Pancreas (tissue), 10 donors: ENCODE results near the gene SCAF1. TPM values are rescaled to one million over a fixed set of nuclear protein-coding genes. Genes with fewer than 3 reads are reported as not detected.

ENCODE experiments used
- ATAC-seq, 4 donors: fragments of 200-7000 bp; cut with Tn5 transposase; one replicate each; pipeline versions ENCODE4 v1.8.0 to v1.9.1; 2020; ENCODE audit warnings: mild to moderate bottlenecking in 4 of 4, moderate library complexity in 4 of 4
- DNase-seq, 6 donors: peaks; one replicate each; pipeline ENCODE4 v3.0.0-alpha.2; 2020
- FAIRE-seq: peaks from 2 replicates; lab custom pipeline; 2012; peaks lifted over from hg19 to GRCh38; lab: Jason Lieb, UNC
- H3K27ac ChIP-seq, 4 donors: fragments of 200-600 bp; sonication (generic); 1 replicate in 3 of 4; 2 replicates in 1 of 4; pipeline versions ENCODE4 v1.5.0 to v1.8.0; 2020
- H3K27me3 ChIP-seq, 4 donors: fragments of 200-600 bp; one replicate each; pipeline ENCODE4 v1.8.0; 2021
- H3K36me3 ChIP-seq, 3 donors: fragments of 200-600 bp; sonication (generic) in 1 of 3; one replicate each; pipeline versions ENCODE4 v1.5.0 to v1.8.0; 2020 to 2021
- H3K4me1 ChIP-seq, 3 donors: fragments of 200-600 bp; one replicate each; pipeline ENCODE4 v1.8.0; 2021
- H3K4me3 ChIP-seq, 4 donors: fragments of 200-600 bp; sonication (generic) in 2 of 4; one replicate each; pipeline versions ENCODE4 v1.5.0 to v1.8.0; 2020 to 2021
- H3K9me3 ChIP-seq, 4 donors: fragments of 200-600 bp; one replicate each; pipeline ENCODE4 v1.8.0; 2021
- WGBS, 2 donors: extraction: QIAGEN DNeasy Blood & Tissue Kit; methylation state at CpG; one replicate each; pipeline ENCODE4 v1.1.7; 2013; 5-methylcytosine and 5-hydroxymethylcytosine counted together
- intact Hi-C, 3 donors: fragments of 100-400 bp; cut with DNase I; formaldehyde crosslinking; loops; one replicate each; pipeline versions ENCODE4 v1.11.1 to v1.14.2; 2022
- microRNA-seq, 2 donors: library from miRNA; unstranded; fragments of <30 nt; microRNA quantifications; one replicate each; pipeline versions ENCODE4 to v1.1.0, GENCODE V29; 2019 to 2020
- polyA plus RNA-seq, 2 donors: library from polyadenylated mRNA; stranded (reverse); fragments of 200-250 nt; gene quantifications; one replicate each; pipeline ENCODE4 v1.2.3, GENCODE V29; 2013
- total RNA-seq, 6 donors: library from RNA; stranded (reverse); fragmentation: NEBNext Ultra II Directional in 4 of 6; extraction: Animal tissue kit (Norgen Biotek cat#: 25700) in 4 of 6; gene quantifications; one replicate each; pipeline versions ENCODE4 v1.2.1 to v1.2.4, GENCODE V29; 2021 to 2023
- TF ChIP-seq, protein P1 (sequence below), 4 donors: fragments of 200-600 bp; sonication (generic) in 3 of 4; IDR thresholded peaks; one replicate each; pipeline versions ENCODE4 v1.5.0 to v1.8.0; 2021; ENCODE audit warnings: antibody characterized with exemption in 4 of 4
- donor health status: healthy with polysubstance abuse.
- donor health status: DM: no; HTN: no; CAD: no; lungs with moderate emphysema.
- donor health status: DM: no; HTN: no; CAD: no.
- donor health status: control.
- donor health status: control.
- donor health status: Bipolar disorder and iron deficiency.
- donor health status: DM: yes; HTN: yes; CAD: no.
- donor health status: DM: no; HTN: no; CAD: no.
- donor health status: DM: no; HTN: no; CAD: no.
- donor health status: DM: yes; HTN: yes; CAD: no.

The SCAF1 gene
- total and polyA plus RNA-seq, 8 donors = 17.3 to 34.8 (median 28.3) TPM

DNA sequence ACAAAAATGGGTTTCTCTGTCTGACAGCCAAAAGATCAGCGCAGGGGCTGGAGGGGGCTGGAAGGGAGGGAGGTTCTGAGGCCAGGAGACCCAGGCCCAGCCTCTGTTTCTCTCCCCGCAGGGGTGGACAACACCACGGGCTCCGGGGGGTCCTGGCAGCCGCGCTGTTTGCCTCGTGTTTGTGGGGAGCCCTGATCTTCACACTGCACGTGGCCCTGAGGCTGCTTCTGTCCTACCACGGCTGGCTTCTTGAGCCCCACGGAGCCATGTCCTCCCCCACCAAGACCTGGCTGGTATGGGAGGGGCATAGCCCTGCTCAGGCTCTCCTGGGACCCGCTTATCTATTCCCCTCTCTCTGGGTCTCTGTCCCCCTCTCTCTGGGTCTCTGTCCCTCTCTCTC is 58.6 kb downstream of the SCAF1 start:
- Histone ChIP-seq H3K27ac (no peak overlapping the region), H3K36me3 (no peaks in the 10 kb centered on the region), H3K9me3 (no peaks in the 10 kb centered on the region), H3K4me3 (no peak overlapping the region), H3K4me1 (no peaks in the 10 kb centered on the region), H3K27me3 (no peaks in the 10 kb centered on the region)
- DNase-seq = no peak
- no peak for FAIRE-seq
- WGBS, 2 donors = 45 to 52% methylated on average over 11 of the region's 11 CpGs
- intact Hi-C loops = no loop called here
- no peak for ATAC-seq
- TF ChIP-seq, protein P1, sequence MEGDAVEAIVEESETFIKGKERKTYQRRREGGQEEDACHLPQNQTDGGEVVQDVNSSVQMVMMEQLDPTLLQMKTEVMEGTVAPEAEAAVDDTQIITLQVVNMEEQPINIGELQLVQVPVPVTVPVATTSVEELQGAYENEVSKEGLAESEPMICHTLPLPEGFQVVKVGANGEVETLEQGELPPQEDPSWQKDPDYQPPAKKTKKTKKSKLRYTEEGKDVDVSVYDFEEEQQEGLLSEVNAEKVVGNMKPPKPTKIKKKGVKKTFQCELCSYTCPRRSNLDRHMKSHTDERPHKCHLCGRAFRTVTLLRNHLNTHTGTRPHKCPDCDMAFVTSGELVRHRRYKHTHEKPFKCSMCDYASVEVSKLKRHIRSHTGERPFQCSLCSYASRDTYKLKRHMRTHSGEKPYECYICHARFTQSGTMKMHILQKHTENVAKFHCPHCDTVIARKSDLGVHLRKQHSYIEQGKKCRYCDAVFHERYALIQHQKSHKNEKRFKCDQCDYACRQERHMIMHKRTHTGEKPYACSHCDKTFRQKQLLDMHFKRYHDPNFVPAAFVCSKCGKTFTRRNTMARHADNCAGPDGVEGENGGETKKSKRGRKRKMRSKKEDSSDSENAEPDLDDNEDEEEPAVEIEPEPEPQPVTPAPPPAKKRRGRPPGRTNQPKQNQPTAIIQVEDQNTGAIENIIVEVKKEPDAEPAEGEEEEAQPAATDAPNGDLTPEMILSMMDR (IDR thresholded peaks at IDR 0.05) = no peak

GRCh38 chr19:49701271-49701786 is 59.3 kb downstream of the SCAF1 start:
- H3K4me1 ChIP-seq = no peaks in the 10 kb centered on the region
- H3K4me3 ChIP-seq = no peak overlapping the region
- 20 to 24% methylated on average over 40 of the region's 40 CpGs for WGBS, 2 donors
- TF ChIP-seq, protein P1 (IDR thresholded peaks at IDR 0.05) = no peak
- no peak overlapping the region for H3K27ac ChIP-seq
- H3K36me3 ChIP-seq = no peaks in the 10 kb centered on the region
- DNase-seq (no peak), FAIRE-seq (no peak), ATAC-seq (no peak)
- intact Hi-C loops = no loop called here
- no peaks in the 10 kb centered on the region for H3K9me3 ChIP-seq
- no peaks in the 10 kb centered on the region for H3K27me3 ChIP-seq

GRCh38 chr19:49704888-49705642 is 63.1 kb downstream of the SCAF1 start:
- ATAC-seq (no peak), DNase-seq (no peak), FAIRE-seq (no peak)
- H3K36me3 ChIP-seq = no peaks in the 10 kb centered on the region
- H3K4me1 ChIP-seq = no peaks in the 10 kb centered on the region
- TF ChIP-seq, protein P1 (IDR thresholded peaks at IDR 0.05) = no peak
- no peaks in the 10 kb centered on the region for H3K9me3 ChIP-seq
- intact Hi-C loops = no loop called here
- no peak overlapping the region for H3K4me3 ChIP-seq
- H3K27me3 ChIP-seq = no peaks in the 10 kb centered on the region
- H3K27ac ChIP-seq = no peak overlapping the region
- 78 to 81% methylated on average over 22 of the region's 22 CpGs for WGBS, 2 donors

- TF ChIP-seq, protein P1 (IDR thresholded peaks at IDR 0.05) = no peak
- no peaks in the 10 kb centered on the region for H3K9me3 ChIP-seq
- ATAC-seq = no peak
- no peak overlapping the region for H3K4me3 ChIP-seq
- H3K4me1 ChIP-seq = no peaks in the 10 kb centered on the region
- 77 to 82% methylated on average over 16 of the region's 16 CpGs for WGBS, 2 donors
- no peak for FAIRE-seq
- no peak overlapping the region for H3K27ac ChIP-seq
- intact Hi-C loops = no loop called here
- H3K27me3 ChIP-seq = no peaks in the 10 kb centered on the region
- DNase-seq = no peak
- no peaks in the 10 kb centered on the region for H3K36me3 ChIP-seq
These were observed 63.9 kb downstream of the SCAF1 start for GRCh38 chr19:49705919-49706318.

Small RNA genes lying within 50 kb of the gene (microRNA-seq; reads per million reads assigned to microRNA genes)
- 0 reads per million in 2 donors for gene MIR5088

Other genes with a start within 250 kb of the SCAF1 start
- not detected for gene PTH2, start 218.8 kb upstream of the SCAF1 start, total RNA-seq
- gene PTH2, start 218.8 kb upstream of the SCAF1 start, polyA plus RNA-seq = not detected
- gene GFY, start 216.8 kb upstream of the SCAF1 start, total RNA-seq = not detected
- gene GFY, start 216.8 kb upstream of the SCAF1 start, polyA plus RNA-seq = not detected
- under 1 TPM in 5 of 6 donors, not detected in 1; 0.13 to 0.53 (median 0.40) TPM for gene SLC17A7, start 200.7 kb upstream of the SCAF1 start, total RNA-seq
- gene SLC17A7, start 200.7 kb upstream of the SCAF1 start, polyA plus RNA-seq = under 1 TPM; 0.30 to 0.31 TPM
- 10 to 100 TPM; 34.2 to 49.1 (median 37.2) TPM for gene PIH1D1, start 190.4 kb upstream of the SCAF1 start, total RNA-seq
- 100 to 1,000 TPM in 1 of 2 donors, 10 to 100 TPM in 1; 82.5 to 110 TPM for gene PIH1D1, start 190.4 kb upstream of the SCAF1 start, polyA plus RNA-seq
- 10 to 100 TPM; 16.1 to 22.9 (median 19.8) TPM for gene ALDH16A1, start 189.0 kb upstream of the SCAF1 start, total RNA-seq
- gene ALDH16A1, start 189.0 kb upstream of the SCAF1 start, polyA plus RNA-seq = 10 to 100 TPM; 72.4 to 89.3 TPM
- 1 to 10 TPM in 5 of 6 donors, under 1 TPM in 1; 0.79 to 3.7 (median 1.8) TPM for gene FLT3LG, start 168.0 kb upstream of the SCAF1 start, total RNA-seq
- gene FLT3LG, start 168.0 kb upstream of the SCAF1 start, polyA plus RNA-seq = 1 to 10 TPM; 7.1 to 8.4 TPM
- 1,000 to 10,000 TPM; 1,459 to 2,866 (median 2,217) TPM for gene RPL13A, start 154.6 kb upstream of the SCAF1 start, total RNA-seq
- gene RPL13A, start 154.6 kb upstream of the SCAF1 start, polyA plus RNA-seq = 1,000 to 10,000 TPM; 1,585 to 1,842 TPM
- 1,000 to 10,000 TPM in 4 of 6 donors, 100 to 1,000 TPM in 2; 765 to 1,427 (median 1,126) TPM for gene RPS11, start 145.8 kb upstream of the SCAF1 start, total RNA-seq
- 1,000 to 10,000 TPM; 2,346 to 2,426 TPM for gene RPS11, start 145.8 kb upstream of the SCAF1 start, polyA plus RNA-seq
- gene FCGRT, start 129.5 kb upstream of the SCAF1 start, total RNA-seq = 100 to 1,000 TPM in 1 of 6 donors, 10 to 100 TPM in 5; 48.4 to 105 (median 66.3) TPM
- gene FCGRT, start 129.5 kb upstream of the SCAF1 start, polyA plus RNA-seq = 10 to 100 TPM; 74.5 to 87.8 TPM
- 10 to 100 TPM in 1 of 6 donors, 1 to 10 TPM in 5; 1.6 to 16.5 (median 4.8) TPM for gene RCN3, start 114.2 kb upstream of the SCAF1 start, total RNA-seq
- gene RCN3, start 114.2 kb upstream of the SCAF1 start, polyA plus RNA-seq = 10 to 100 TPM; 38.7 to 41.5 TPM
- gene NOSIP, start 61.7 kb upstream of the SCAF1 start, total RNA-seq = 10 to 100 TPM; 40.5 to 76.3 (median 52.1) TPM
- gene NOSIP, start 61.7 kb upstream of the SCAF1 start, polyA plus RNA-seq = 100 to 1,000 TPM; 120 to 148 TPM
- gene PRRG2, start 60.9 kb upstream of the SCAF1 start, total RNA-seq = 1 to 10 TPM; 6.5 to 8.9 (median 8.3) TPM
- 10 to 100 TPM; 11.6 to 15.9 TPM for gene PRRG2, start 60.9 kb upstream of the SCAF1 start, polyA plus RNA-seq
- 10 to 100 TPM in 3 of 6 donors, 1 to 10 TPM in 3; 8.3 to 17.7 (median 9.5) TPM for gene PRR12, start 51.0 kb upstream of the SCAF1 start, total RNA-seq
- 10 to 100 TPM; 14.0 to 18.9 TPM for gene PRR12, start 51.0 kb upstream of the SCAF1 start, polyA plus RNA-seq
- gene RRAS, start 2.1 kb upstream of the SCAF1 start, total RNA-seq = 10 to 100 TPM in 2 of 6 donors, 1 to 10 TPM in 4; 5.5 to 24.4 (median 7.5) TPM
- 10 to 100 TPM; 27.2 to 42.9 TPM for gene RRAS, start 2.1 kb upstream of the SCAF1 start, polyA plus RNA-seq
- 10 to 100 TPM; 34.4 to 66.0 (median 44.7) TPM for gene IRF3, start 23.6 kb downstream of the SCAF1 start, total RNA-seq
- gene IRF3, start 23.6 kb downstream of the SCAF1 start, polyA plus RNA-seq = 100 to 1,000 TPM; 213 to 289 TPM
- 10 to 100 TPM in 2 of 6 donors, 1 to 10 TPM in 4; 6.0 to 12.0 (median 9.6) TPM for gene BCL2L12, start 23.7 kb downstream of the SCAF1 start, total RNA-seq
- gene BCL2L12, start 23.7 kb downstream of the SCAF1 start, polyA plus RNA-seq = 10 to 100 TPM; 16.2 to 16.5 TPM
- 10 to 100 TPM; 27.2 to 61.1 (median 43.3) TPM for gene PRMT1, start 35.1 kb downstream of the SCAF1 start, total RNA-seq
- 10 to 100 TPM; 95.3 to 98.7 TPM for gene PRMT1, start 35.1 kb downstream of the SCAF1 start, polyA plus RNA-seq
- gene ADM5, start 47.4 kb downstream of the SCAF1 start, total RNA-seq = under 1 TPM; 0.28 to 1.00 (median 0.58) TPM
- gene ADM5, start 47.4 kb downstream of the SCAF1 start, polyA plus RNA-seq = 1 to 10 TPM; 2.4 to 2.5 TPM
- gene CPT1C, start 48.9 kb downstream of the SCAF1 start, total RNA-seq = 1 to 10 TPM in 4 of 6 donors, under 1 TPM in 2; 0.28 to 5.6 (median 2.1) TPM
- gene CPT1C, start 48.9 kb downstream of the SCAF1 start, polyA plus RNA-seq = 10 to 100 TPM; 10.5 to 12.6 TPM
- under 1 TPM in 3 of 6 donors, not detected in 3; 0.08 to 0.34 (median 0.09) TPM for gene TSKS, start 121.1 kb downstream of the SCAF1 start, total RNA-seq
- under 1 TPM; 0.35 to 0.76 TPM for gene TSKS, start 121.1 kb downstream of the SCAF1 start, polyA plus RNA-seq
- 10 to 100 TPM; 29.3 to 42.8 (median 34.2) TPM for gene AP2A1, start 124.8 kb downstream of the SCAF1 start, total RNA-seq
- 10 to 100 TPM; 27.1 to 29.0 TPM for gene AP2A1, start 124.8 kb downstream of the SCAF1 start, polyA plus RNA-seq
- gene FUZ, start 171.1 kb downstream of the SCAF1 start, total RNA-seq = 10 to 100 TPM in 3 of 6 donors, 1 to 10 TPM in 3; 8.8 to 22.3 (median 12.1) TPM
- 10 to 100 TPM; 24.3 to 30.3 TPM for gene FUZ, start 171.1 kb downstream of the SCAF1 start, polyA plus RNA-seq
- gene MED25, start 176.1 kb downstream of the SCAF1 start, total RNA-seq = 10 to 100 TPM; 19.4 to 34.9 (median 24.3) TPM
- gene MED25, start 176.1 kb downstream of the SCAF1 start, polyA plus RNA-seq = 10 to 100 TPM; 56.8 to 60.0 TPM
- gene PTOV1, start 208.9 kb downstream of the SCAF1 start, total RNA-seq = 100 to 1,000 TPM in 1 of 6 donors, 10 to 100 TPM in 5; 48.8 to 116 (median 72.8) TPM
- 100 to 1,000 TPM; 177 to 191 TPM for gene PTOV1, start 208.9 kb downstream of the SCAF1 start, polyA plus RNA-seq
- gene PNKP, start 225.4 kb downstream of the SCAF1 start, total RNA-seq = 10 to 100 TPM; 28.7 to 52.4 (median 34.6) TPM
- gene PNKP, start 225.4 kb downstream of the SCAF1 start, polyA plus RNA-seq = 100 to 1,000 TPM in 1 of 2 donors, 10 to 100 TPM in 1; 76.0 to 154 TPM
- gene AKT1S1, start 235.1 kb downstream of the SCAF1 start, total RNA-seq = 10 to 100 TPM; 13.8 to 22.1 (median 16.2) TPM
- gene AKT1S1, start 235.1 kb downstream of the SCAF1 start, polyA plus RNA-seq = 10 to 100 TPM; 22.7 to 31.1 TPM
- 10 to 100 TPM; 21.0 to 34.3 (median 29.9) TPM for gene TBC1D17, start 235.5 kb downstream of the SCAF1 start, total RNA-seq
- 10 to 100 TPM; 74.0 to 99.3 TPM for gene TBC1D17, start 235.5 kb downstream of the SCAF1 start, polyA plus RNA-seq